GM19239 (cell line): ENCODE results near the gene CDH9.

Experiments used
- DNase-seq: peaks from one replicate; pipeline ENCODE4 v3.0.0; 2011; ENCODE audit warnings: low spot score; ENCODE audit not compliant: insufficient read length
- FAIRE-seq: peaks from 2 replicates; lab custom pipeline; 2011; peaks lifted over from hg19 to GRCh38; lab: Jason Lieb, UNC

The CDH9 gene

GRCh38 chr5:27038476-27038875, at the start of gene CDH9:
Gene CDH9 (minus strand): TSS chr5:27038586. CDS start chr5:26988333, 50,253 bp downstream.
- no peak for FAIRE-seq

GRCh38 chr5:27087747-27088146, 49.4 kb upstream of the CDH9 start:
- FAIRE-seq = no peak
- DNase-seq = no peak

More at GRCh38 chr5:27038476-27038875, at the start of gene CDH9:
- DNase-seq = no peak

GRCh38 chr5:27083449-27084415, 45.3 kb upstream of the CDH9 start:
- FAIRE-seq (no peak), DNase-seq (no peak)

- FAIRE-seq (no peak), DNase-seq (no peak)
Measured at GRCh38 chr5:27080147-27080546, 41.8 kb upstream of the CDH9 start.

- DNase-seq (no peak), FAIRE-seq (no peak)
Measured at GRCh38 chr5:27062451-27062850, 24.1 kb upstream of the CDH9 start.

GRCh38 chr5:27048510-27048909, 10.1 kb upstream of the CDH9 start:
- FAIRE-seq (no peak), DNase-seq (no peak)

GRCh38 chr5:27041372-27041771, 3.0 kb upstream of the CDH9 start:
- DNase-seq (no peak), FAIRE-seq (no peak)

- FAIRE-seq = no peak
- no peak for DNase-seq
Measured at GRCh38 chr5:27034565-27034964, 3.8 kb downstream of the CDH9 start.

GRCh38 chr5:27026801-27027200, 11.6 kb downstream of the CDH9 start:
- FAIRE-seq = no peak
- DNase-seq = no peak

GRCh38 chr5:27026063-27026462, 12.3 kb downstream of the CDH9 start:
- no peak for DNase-seq
- no peak for FAIRE-seq

GRCh38 chr5:27021471-27021870, 16.9 kb downstream of the CDH9 start:
- FAIRE-seq (no peak), DNase-seq (no peak)

GRCh38 chr5:27020973-27021372, 17.4 kb downstream of the CDH9 start:
- FAIRE-seq = no peak
- DNase-seq = no peak

- no peak for DNase-seq
- no peak for FAIRE-seq
Measured at GRCh38 chr5:27015758-27016157, 22.6 kb downstream of the CDH9 start.

GRCh38 chr5:27011274-27011673, 27.1 kb downstream of the CDH9 start:
- no peak for FAIRE-seq
- no peak for DNase-seq

- no peak for DNase-seq
- no peak for FAIRE-seq
Measured at GRCh38 chr5:27010646-27011045, 27.7 kb downstream of the CDH9 start.

- DNase-seq = no peak
- no peak for FAIRE-seq
Measured at GRCh38 chr5:27009540-27009915, 28.9 kb downstream of the CDH9 start.

- no peak for FAIRE-seq
- DNase-seq = no peak
Measured at GRCh38 chr5:27008604-27009539, 29.5 kb downstream of the CDH9 start.

GRCh38 chr5:27007121-27007520, 31.3 kb downstream of the CDH9 start:
- FAIRE-seq (no peak), DNase-seq (no peak)

GRCh38 chr5:26986985-26987384, 51.4 kb downstream of the CDH9 start:
- no peak for DNase-seq
- FAIRE-seq = no peak

- no peak for FAIRE-seq
- no peak for DNase-seq
Measured at GRCh38 chr5:26981750-26982149, 56.6 kb downstream of the CDH9 start.

GRCh38 chr5:26959290-26959689, 79.1 kb downstream of the CDH9 start:
- DNase-seq (no peak), FAIRE-seq (no peak)
